Neural progenitor cell (in vitro differentiated cells): ENCODE results near the gene SCFD1.

Experiments
- CTCF ChIP-seq: fragments of 200-600 bp; sonication (generic); IDR thresholded peaks from 2 replicates; pipeline ENCODE4 v1.5.1; 2017; ENCODE audit warnings: antibody characterized with exemption, mild to moderate bottlenecking
- EZH2 ChIP-seq: fragments of 200-600 bp; sonication (generic); IDR thresholded peaks from 2 replicates; pipeline ENCODE4 v1.6.1; 2017; ENCODE audit warnings: antibody characterized with exemption, mild to moderate bottlenecking, moderate library complexity

- TF ChIP-seq EZH2 (no peak), CTCF (no peak)
Observed at GRCh38 chr14:30673071-30673470, 51.0 kb downstream of the SCFD1 start.
